Sigmoid colon (tissue), 7 donors: ENCODE data around the gene SBNO2. TPM values are rescaled to one million over a fixed set of nuclear protein-coding genes. Genes with fewer than 3 reads are reported as not detected.
A peak's percentile ranks its signal among the peaks of the same experiment; 100 is the strongest.

ENCODE experiments used
- DNase-seq: peaks from one replicate; pipeline ENCODE4 v3.0.0-alpha.2; 2019
- H3K27ac ChIP-seq, 4 donors: fragments of 200-600 bp; sonication (generic); one replicate each; pipeline ENCODE4 v1.5.1; 2016 to 2019; ENCODE audit warnings: mild to moderate bottlenecking in 1 of 4
- H3K27me3 ChIP-seq, 3 donors: fragments of 200-600 bp; sonication (generic); one replicate each; pipeline ENCODE4 v1.5.1; 2019; ENCODE audit warnings: mild to moderate bottlenecking in 1 of 3
- H3K36me3 ChIP-seq, 4 donors: fragments of 200-600 bp; sonication (generic); one replicate each; pipeline ENCODE4 v1.5.1; 2016 to 2019
- H3K4me1 ChIP-seq, 4 donors: fragments of 200-600 bp; sonication (generic); one replicate each; pipeline ENCODE4 v1.5.1; 2017 to 2019
- H3K4me3 ChIP-seq, 4 donors: fragments of 200-600 bp; sonication (generic); one replicate each; pipeline ENCODE4 v1.5.1; 2017 to 2019; ENCODE audit warnings: mild to moderate bottlenecking in 2 of 4, moderate library complexity in 1 of 4
- H3K9me3 ChIP-seq, 4 donors: fragments of 200-600 bp in 3 of 4; sonication (generic) in 3 of 4; one replicate each; pipeline versions ENCODE4 v1.5.1 to v1.6.1; 2013 to 2019
- EP300 ChIP-seq, 4 donors: sonication (generic); formaldehyde crosslinking; IDR thresholded peaks; one replicate each; pipeline ENCODE4 v1.6.1; 2017; ENCODE audit warnings: antibody characterized with exemption in 4 of 4
- POLR2A ChIP-seq, 2 donors: fragments of 450-650 bp; IDR thresholded peaks; one replicate each; pipeline ENCODE4 v1.6.1; 2016; ENCODE audit warnings: antibody characterized with exemption in 2 of 2, mild to moderate bottlenecking in 2 of 2, moderate library complexity in 2 of 2
- POLR2AphosphoS5 ChIP-seq, 4 donors: sonication (generic); formaldehyde crosslinking; IDR thresholded peaks; one replicate each; pipeline ENCODE4 v1.6.1; 2017; ENCODE audit warnings: antibody characterized with exemption in 4 of 4
- WGBS, 2 donors: extraction: QIAGEN DNeasy Blood & Tissue Kit; methylation state at CpG; one replicate each; pipeline ENCODE4 v1.1.7; 2013; 5-methylcytosine and 5-hydroxymethylcytosine counted together
- intact Hi-C: fragments of 100-400 bp; cut with DNase I; formaldehyde crosslinking; loops from one replicate; pipeline ENCODE4 v1.15.1; 2023
- polyA plus RNA-seq, 3 donors: library from polyadenylated mRNA; stranded (reverse); fragments of 200-250 nt; gene quantifications; one replicate each; pipeline ENCODE4 v1.2.3, GENCODE V29; 2013
- total RNA-seq, 4 donors: library from RNA; depleted of rRNA; stranded (reverse); fragments of >200 nt; gene quantifications; one replicate each; pipeline ENCODE4 v1.1.0, GENCODE V29; 2016
- TF ChIP-seq, protein P1 (sequence below), 4 experiments: fragments of 450-650 bp in 3 of 4; fragments of 200-600 bp in 1 of 4; IDR thresholded peaks; one replicate each; pipeline ENCODE4 v1.5.1; 2016 to 2019; ENCODE audit warnings: antibody characterized with exemption in 4 of 4, mild to moderate bottlenecking in 3 of 4, moderate library complexity in 2 of 4
- donor health status: healthy with polysubstance abuse.
- donor health status: Bipolar disorder and iron deficiency.
- donor health status: healthy.

SBNO2 gene
- total and polyA plus RNA-seq, 7 donors: 6.8 to 91.9 (median 14.8) TPM

DNA sequence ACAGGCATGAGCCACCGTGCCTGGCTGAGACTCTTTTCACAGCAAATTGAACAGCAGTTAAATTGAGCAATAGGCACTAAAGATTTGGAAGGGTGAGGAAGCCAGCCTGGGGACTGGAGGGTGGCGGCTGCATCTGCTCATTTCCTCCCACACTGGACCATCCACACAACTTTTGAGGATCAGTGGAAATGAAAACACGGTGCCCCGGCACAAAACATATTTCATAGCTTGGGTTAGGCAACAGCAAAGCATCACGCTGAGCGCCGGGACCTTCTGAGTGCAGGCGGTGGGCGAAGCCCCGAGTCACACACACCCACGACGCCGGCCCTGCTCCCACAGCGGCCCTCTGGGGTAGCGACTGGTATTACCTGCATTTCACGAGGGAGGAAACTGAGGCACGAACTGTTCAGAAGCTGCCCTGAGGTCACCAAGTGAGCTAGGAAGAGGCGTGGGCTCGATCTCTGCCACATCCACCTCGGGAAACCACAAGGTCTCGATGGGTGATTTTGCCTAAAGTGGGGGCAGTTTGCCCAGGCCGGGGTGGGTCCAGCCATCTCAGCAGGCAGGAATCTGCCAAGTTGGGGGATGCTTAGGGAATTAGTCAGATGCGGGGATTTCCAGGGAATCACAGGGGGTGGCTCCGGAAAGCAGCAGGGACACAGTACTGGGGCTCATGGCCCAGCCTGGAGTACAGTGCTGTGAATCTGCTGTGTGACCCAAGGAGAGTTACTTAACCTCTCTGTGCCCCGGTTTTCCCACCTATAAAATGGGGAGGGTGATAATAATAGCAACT lies 3.5 kb upstream of the SBNO2 start:
- DNase-seq: peak; percentile 81

DNA sequence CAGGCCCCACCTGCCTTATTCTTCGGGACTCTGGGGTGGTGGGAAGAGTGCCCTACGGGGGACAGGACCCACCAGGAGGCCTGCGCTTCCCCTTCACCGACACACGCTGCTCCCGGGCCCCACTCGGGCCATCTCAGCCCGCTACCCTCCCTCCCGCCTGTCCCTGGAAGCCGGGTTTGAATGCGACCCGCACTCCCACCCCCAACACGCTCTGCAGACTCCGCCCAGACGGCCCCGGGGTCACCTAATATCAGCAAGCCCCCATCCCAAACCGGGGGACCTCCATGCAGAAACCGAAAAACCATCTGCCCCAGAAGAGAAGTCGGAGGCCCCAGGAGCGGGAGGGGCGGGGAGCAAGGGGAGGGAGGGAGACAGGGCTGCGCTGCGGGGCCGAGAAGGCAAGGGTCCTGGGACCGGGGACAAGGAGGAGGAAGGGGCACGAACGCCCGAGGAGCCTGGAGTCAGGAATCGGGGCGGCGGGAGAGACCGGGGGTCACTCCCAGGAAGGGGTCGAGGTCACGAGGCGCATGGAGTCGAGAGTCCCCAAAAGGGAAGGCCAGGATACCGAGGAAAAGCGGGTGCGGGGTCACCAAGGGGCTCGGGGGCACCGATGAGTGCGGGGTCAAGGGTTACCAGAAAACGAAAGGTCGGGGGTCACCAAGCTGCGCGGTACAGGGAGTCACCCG lies 766 bp downstream of the SBNO2 start:
- TF ChIP-seq POLR2A (IDR thresholded peaks at IDR 0.05) (no peak), EP300 (IDR thresholded peaks at IDR 0.05) (no peak), POLR2AphosphoS5 (IDR thresholded peaks at IDR 0.05) (no peak)
- TF ChIP-seq, protein P1, sequence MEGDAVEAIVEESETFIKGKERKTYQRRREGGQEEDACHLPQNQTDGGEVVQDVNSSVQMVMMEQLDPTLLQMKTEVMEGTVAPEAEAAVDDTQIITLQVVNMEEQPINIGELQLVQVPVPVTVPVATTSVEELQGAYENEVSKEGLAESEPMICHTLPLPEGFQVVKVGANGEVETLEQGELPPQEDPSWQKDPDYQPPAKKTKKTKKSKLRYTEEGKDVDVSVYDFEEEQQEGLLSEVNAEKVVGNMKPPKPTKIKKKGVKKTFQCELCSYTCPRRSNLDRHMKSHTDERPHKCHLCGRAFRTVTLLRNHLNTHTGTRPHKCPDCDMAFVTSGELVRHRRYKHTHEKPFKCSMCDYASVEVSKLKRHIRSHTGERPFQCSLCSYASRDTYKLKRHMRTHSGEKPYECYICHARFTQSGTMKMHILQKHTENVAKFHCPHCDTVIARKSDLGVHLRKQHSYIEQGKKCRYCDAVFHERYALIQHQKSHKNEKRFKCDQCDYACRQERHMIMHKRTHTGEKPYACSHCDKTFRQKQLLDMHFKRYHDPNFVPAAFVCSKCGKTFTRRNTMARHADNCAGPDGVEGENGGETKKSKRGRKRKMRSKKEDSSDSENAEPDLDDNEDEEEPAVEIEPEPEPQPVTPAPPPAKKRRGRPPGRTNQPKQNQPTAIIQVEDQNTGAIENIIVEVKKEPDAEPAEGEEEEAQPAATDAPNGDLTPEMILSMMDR (IDR thresholded peaks at IDR 0.05): no peak
- WGBS, 2 donors: 1 to 5% methylated on average over 47 of the region's 47 CpGs
- H3K27me3 ChIP-seq: no peaks in the 10 kb centered on the region
- DNase-seq: peak; percentile 73
- H3K9me3 ChIP-seq: no peaks in the 10 kb centered on the region
- H3K4me3 ChIP-seq: peak overlapping the region; percentile 49 to 97 (median 87)
- H3K36me3 ChIP-seq: no peaks in the 10 kb centered on the region
- intact Hi-C loops: loop anchor here (2.0 to 10.0 kb wide), 4 partner anchors 41 to 249 kb away; partner anchors contain the start of genes ARID3A and ATP5F1D
- peak overlapping the region; percentile 82 to 99 (median 96) for H3K27ac ChIP-seq
- peaks cover 0 to 58% (median 49%) of the 10 kb centered on the region in 4 donors for H3K4me1 ChIP-seq

More for the DNA sequence above, 3.5 kb upstream of the SBNO2 start:
- Histone ChIP-seq H3K27me3 (peaks cover 0 to 6% (median 0%) of the 10 kb centered on the region in 3 donors), H3K4me1 (peaks cover 0 to 22% (median 15%) of the 10 kb centered on the region in 4 donors), H3K4me3 (no peak overlapping the region), H3K36me3 (no peaks in the 10 kb centered on the region), H3K27ac (peak overlapping the region in 3 of 4 donors; percentile 32 to 48 (median 42)), H3K9me3 (no peaks in the 10 kb centered on the region)
- intact Hi-C loops: loop anchor here (10.0 kb wide), 1 partner anchor 253 kb away; the partner anchor contains the start of gene ARID3A
- TF ChIP-seq POLR2AphosphoS5 (IDR thresholded peaks at IDR 0.05) (peak in 1 of 4 donors; percentile 4), POLR2A (IDR thresholded peaks at IDR 0.05) (no peak)
- WGBS, 2 donors: 70 to 71% methylated on average over 25 of the region's 25 CpGs

DNA sequence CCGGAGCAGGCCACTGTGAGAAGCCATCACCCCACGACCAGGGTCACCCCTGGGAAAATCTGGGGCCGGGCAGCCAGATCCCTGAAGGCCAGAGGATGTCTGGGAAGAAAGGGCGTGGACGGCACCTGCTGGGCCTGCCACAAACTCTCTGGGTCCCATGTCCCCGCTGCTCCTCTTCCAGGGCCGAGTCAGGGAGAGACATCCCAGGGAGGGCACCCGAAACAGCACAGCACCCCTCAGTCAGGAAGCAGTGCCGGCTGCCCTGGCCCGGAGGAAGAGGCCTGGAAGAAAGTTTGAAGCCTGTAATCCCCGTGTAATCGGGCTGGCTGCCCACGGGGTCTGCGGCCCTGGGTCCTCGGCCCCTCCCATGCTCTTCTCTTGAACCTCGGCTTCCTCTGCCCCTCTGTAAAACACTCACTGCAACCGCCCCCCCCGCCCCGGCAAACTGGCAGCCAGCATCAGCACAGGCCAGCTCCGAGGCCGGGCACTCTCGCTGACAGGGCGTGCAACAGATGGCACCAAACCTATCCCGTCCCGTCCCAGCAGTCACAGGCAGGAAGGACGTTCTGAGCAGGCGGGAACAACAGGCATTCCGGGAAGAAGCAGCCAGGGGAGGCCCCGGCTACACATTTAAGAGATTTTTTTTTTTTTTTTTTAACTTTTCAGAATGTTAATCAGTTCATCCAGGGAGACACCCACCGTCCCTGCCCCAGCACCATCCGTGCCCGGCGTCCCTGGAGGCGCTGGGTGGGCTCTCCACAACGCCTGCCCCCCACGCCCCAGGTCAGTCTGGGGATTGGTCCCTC lies 1.5 kb downstream of the SBNO2 start:
- Histone ChIP-seq H3K36me3 (no peaks in the 10 kb centered on the region), H3K9me3 (no peaks in the 10 kb centered on the region), H3K27ac (peak overlapping the region; percentile 82 to 99 (median 96)), H3K4me3 (peak overlapping the region; percentile 49 to 97 (median 87)), H3K4me1 (peaks cover 0 to 66% (median 54%) of the 10 kb centered on the region in 4 donors), H3K27me3 (no peaks in the 10 kb centered on the region)
- intact Hi-C loops: loop anchor here (2.0 to 10.0 kb wide), 4 partner anchors 40 to 248 kb away; partner anchors contain the start of genes ARID3A and ATP5F1D
- DNase-seq: peak; percentile 88
- 25 to 49% methylated on average over 34 to 36 of the region's 36 CpGs for WGBS, 2 donors
- TF ChIP-seq, protein P1 (IDR thresholded peaks at IDR 0.05): no peak
- TF ChIP-seq POLR2AphosphoS5 (IDR thresholded peaks at IDR 0.05): peak in 3 of 4 donors; percentile 45 to 59 (median 51)

DNA sequence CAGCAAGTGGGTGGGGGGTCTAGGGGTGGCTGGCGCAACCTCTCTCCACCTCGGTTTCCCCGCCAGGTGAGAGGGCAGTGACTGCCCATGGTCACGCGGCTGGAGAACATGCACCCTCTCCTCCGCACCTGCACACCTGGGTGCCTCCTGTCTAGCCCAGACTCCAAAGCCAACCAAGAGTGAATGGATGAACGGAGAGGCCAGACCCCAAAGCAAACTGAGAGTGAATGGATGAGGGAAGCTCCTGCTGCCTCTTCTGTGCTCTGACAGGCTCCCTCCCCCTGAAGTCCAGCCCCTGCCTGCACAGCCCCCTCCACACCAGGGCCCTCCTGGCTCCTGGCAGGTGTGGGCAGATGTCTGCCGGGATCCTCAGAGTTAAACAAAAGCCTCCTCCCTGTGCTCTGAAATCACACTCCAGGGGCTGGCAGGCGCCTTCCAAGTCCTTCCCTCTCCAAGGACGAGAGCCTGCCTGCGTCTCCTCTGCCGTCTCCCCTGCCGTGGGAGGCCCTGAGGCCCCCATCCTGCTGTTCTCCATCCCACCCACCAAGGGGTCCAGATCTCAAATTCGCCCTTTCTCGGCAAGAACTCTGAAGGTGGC lies 2.2 kb downstream of the SBNO2 start:
- H3K4me3 ChIP-seq: peak overlapping the region; percentile 10 to 97 (median 87)
- intact Hi-C loops: loop anchor here (2.0 to 10.0 kb wide), 4 partner anchors 40 to 247 kb away; partner anchors contain the start of genes ARID3A and ATP5F1D
- no peaks in the 10 kb centered on the region for H3K9me3 ChIP-seq

More for the DNA sequence above, 2.2 kb downstream of the SBNO2 start:
- peak; percentile 68 for DNase-seq
- H3K4me1 ChIP-seq: peaks cover 0 to 73% (median 57%) of the 10 kb centered on the region in 4 donors
- TF ChIP-seq POLR2A (IDR thresholded peaks at IDR 0.05) (no peak), EP300 (IDR thresholded peaks at IDR 0.05) (no peak), POLR2AphosphoS5 (IDR thresholded peaks at IDR 0.05) (peak in 1 of 4 donors; percentile 6)
- TF ChIP-seq, protein P1 (IDR thresholded peaks at IDR 0.05): no peak
- H3K27me3 ChIP-seq: no peaks in the 10 kb centered on the region
- peak overlapping the region; percentile 82 to 99 (median 96) for H3K27ac ChIP-seq
- H3K36me3 ChIP-seq: peaks cover 0 to under 1% (median 0%) of the 10 kb centered on the region in 4 donors
- WGBS, 2 donors: 67 to 82% methylated on average over 15 of the region's 15 CpGs
